ENCODE measurements around the gene KCNK6. TPM values are rescaled to one million over a fixed set of nuclear protein-coding genes. Genes with fewer than 3 reads are reported as not detected.

Gene KCNK6
- total RNA-seq, 6 experiments from 2014 or later, result 1.1 to 3.1 (median 2.2) TPM

GRCh38 chr19:38298821-38299680 is 20.6 kb upstream of the KCNK6 start:
- H3K4me1 ChIP-seq, result peaks cover 0 to 10% (median 4%) of the 10 kb centered on the region in 4 donors
- no peak overlapping the region for H3K4me3 ChIP-seq
- ATAC-seq (no peak), DNase-seq (no peak)
- intact Hi-C loops (cut with DNase I), result no loop called here
- no peaks in the 10 kb centered on the region for H3K36me3 ChIP-seq
- H3K27ac ChIP-seq, result no peak overlapping the region
- no peaks in the 10 kb centered on the region for H3K27me3 ChIP-seq
- H3K9me3 ChIP-seq, result no peaks in the 10 kb centered on the region
- TF ChIP-seq POLR2A (IDR thresholded peaks at IDR 0.05) (no peak), CTCF (IDR thresholded peaks at IDR 0.05) (no peak)
- WGBS (ENCODE audit: insufficient coverage, low coverage, low lambda C conversion rate, missing lambda C conversion rate), result 93% methylated on average over 6 of the region's 11 CpGs

- DNase-seq, result no peak
- 100% methylated on average over 2 of the region's 28 CpGs for WGBS (ENCODE audit: insufficient coverage, low coverage, low lambda C conversion rate, missing lambda C conversion rate)
- ATAC-seq, result no peak
These were observed 15.9 kb upstream of the KCNK6 start, which contains the start of gene C19orf33 for GRCh38 chr19:38303517-38304351. TSS of gene C19orf33 (plus strand) at chr19:38304251. CDS start at chr19:38304262, 11 bp downstream.

GRCh38 chr19:38304352-38304865 is 15.2 kb upstream of the KCNK6 start:
- TF ChIP-seq CTCF (IDR thresholded peaks at IDR 0.05), result no peak
- TF ChIP-seq POLR2A (IDR thresholded peaks at IDR 0.05), result no peak
- no peak for ATAC-seq
- H3K4me1 ChIP-seq, result peaks cover 0 to 10% (median 4%) of the 10 kb centered on the region in 4 donors
- no peak overlapping the region for H3K4me3 ChIP-seq
- DNase-seq, result no peak
- no peaks in the 10 kb centered on the region for H3K9me3 ChIP-seq
- no peaks in the 10 kb centered on the region for H3K27me3 ChIP-seq
- peaks cover 0 to 3% (median 0%) of the 10 kb centered on the region in 4 donors for H3K36me3 ChIP-seq
- no CpG with 5 or more reads among the region's 27 CpGs for WGBS (ENCODE audit: insufficient coverage, low coverage, low lambda C conversion rate, missing lambda C conversion rate)
- intact Hi-C loops (cut with DNase I), result no loop called here
- no peak overlapping the region for H3K27ac ChIP-seq

More at GRCh38 chr19:38303517-38304351, 15.9 kb upstream of the KCNK6 start, which contains the start of gene C19orf33:
- intact Hi-C loops (cut with DNase I), result no loop called here
- Histone ChIP-seq H3K4me1 (peaks cover 0 to 10% (median 4%) of the 10 kb centered on the region in 4 donors), H3K27me3 (no peaks in the 10 kb centered on the region), H3K9me3 (no peaks in the 10 kb centered on the region), H3K4me3 (no peak within 1 kb of the TSS), H3K36me3 (peaks cover 0 to 3% (median 0%) of the 10 kb centered on the region in 4 donors), H3K27ac (no peak within 1 kb of the TSS)
- no peak for TF ChIP-seq CTCF (IDR thresholded peaks at IDR 0.05)

GRCh38 chr19:38304866-38305429 is 14.7 kb upstream of the KCNK6 start:
- ATAC-seq, result no peak
- H3K27me3 ChIP-seq, result no peaks in the 10 kb centered on the region
- H3K4me1 ChIP-seq, result peaks cover 0 to 10% (median 4%) of the 10 kb centered on the region in 4 donors
- H3K27ac ChIP-seq, result no peak overlapping the region
- no peak for DNase-seq
- peaks cover 0 to 3% (median 0%) of the 10 kb centered on the region in 4 donors for H3K36me3 ChIP-seq
- intact Hi-C loops (cut with DNase I), result no loop called here
- TF ChIP-seq CTCF (IDR thresholded peaks at IDR 0.05) (no peak), POLR2A (IDR thresholded peaks at IDR 0.05) (no peak)
- 79% methylated on average over 8 of the region's 29 CpGs for WGBS (ENCODE audit: insufficient coverage, low coverage, low lambda C conversion rate, missing lambda C conversion rate)
- no peaks in the 10 kb centered on the region for H3K9me3 ChIP-seq
- H3K4me3 ChIP-seq, result no peak overlapping the region
